ENCODE data around the gene KCNA4.

Gene KCNA4

GRCh38 chr11:30009060-30009459, 7.8 kb downstream of the KCNA4 start:
- TF ChIP-seq TAF1 (IDR thresholded peaks at IDR 0.05; ENCODE audit: low read depth) (no peak), EGR1 (IDR thresholded peaks at IDR 0.05) (no peak), EP300 (IDR thresholded peaks at IDR 0.05; ENCODE audit: borderline replicate concordance) (no peak), RAD21 (IDR thresholded peaks at IDR 0.05; ENCODE audit: low read depth) (no peak)

- no peak for TF ChIP-seq YY1 (IDR thresholded peaks at IDR 0.05; ENCODE audit: low read depth)
- no peak for TF ChIP-seq CREB1 (IDR thresholded peaks at IDR 0.05; ENCODE audit: low read depth)
- TF ChIP-seq USF1 (IDR thresholded peaks at IDR 0.05) = no peak
- TF ChIP-seq TAF1 (IDR thresholded peaks at IDR 0.05; ENCODE audit: low read depth) = no peak
- TF ChIP-seq NFIC (IDR thresholded peaks at IDR 0.05) = no peak
- no peak for TF ChIP-seq EP300 (IDR thresholded peaks at IDR 0.05; ENCODE audit: borderline replicate concordance)
- TF ChIP-seq MAX (IDR thresholded peaks at IDR 0.05) = no peak
- TF ChIP-seq TCF12 (IDR thresholded peaks at IDR 0.05; ENCODE audit: low read depth) = no peak
- no peak for TF ChIP-seq EGR1 (IDR thresholded peaks at IDR 0.05)
- no peak for TF ChIP-seq TEAD4 (IDR thresholded peaks at IDR 0.05)
- no peak for TF ChIP-seq FOXM1 (IDR thresholded peaks at IDR 0.05; ENCODE audit: borderline replicate concordance, low read depth)
- TF ChIP-seq ZBTB7A (IDR thresholded peaks at IDR 0.05; ENCODE audit: low read depth) = no peak
- no peak for TF ChIP-seq RAD21 (IDR thresholded peaks at IDR 0.05; ENCODE audit: low read depth)
- no peak for TF ChIP-seq CEBPB (IDR thresholded peaks at IDR 0.05)
- TF ChIP-seq REST (IDR thresholded peaks at IDR 0.05; ENCODE audit: low read depth) = no peak
These were observed 10.0 kb downstream of the KCNA4 start for GRCh38 chr11:30006876-30007275.

GRCh38 chr11:30002157-30002785, 14.6 kb downstream of the KCNA4 start:
- no peak for TF ChIP-seq TEAD4 (IDR thresholded peaks at IDR 0.05)
- no peak for TF ChIP-seq EGR1 (IDR thresholded peaks at IDR 0.05)

GRCh38 chr11:30000986-30001750, 15.7 kb downstream of the KCNA4 start:
- TF ChIP-seq TAF1 (IDR thresholded peaks at IDR 0.05; ENCODE audit: low read depth) (no peak), ZBTB7A (IDR thresholded peaks at IDR 0.05; ENCODE audit: low read depth) (no peak), FOXM1 (IDR thresholded peaks at IDR 0.05; ENCODE audit: borderline replicate concordance, low read depth) (no peak), CEBPB (IDR thresholded peaks at IDR 0.05) (no peak), EP300 (IDR thresholded peaks at IDR 0.05; ENCODE audit: borderline replicate concordance) (no peak), MAX (IDR thresholded peaks at IDR 0.05) (no peak), NFIC (IDR thresholded peaks at IDR 0.05) (no peak), TEAD4 (IDR thresholded peaks at IDR 0.05) (no peak), TCF12 (IDR thresholded peaks at IDR 0.05; ENCODE audit: low read depth) (no peak), REST (IDR thresholded peaks at IDR 0.05; ENCODE audit: low read depth) (no peak), EGR1 (IDR thresholded peaks at IDR 0.05) (no peak)

- TF ChIP-seq USF1 (IDR thresholded peaks at IDR 0.05) (no peak), YY1 (IDR thresholded peaks at IDR 0.05; ENCODE audit: low read depth) (no peak), REST (IDR thresholded peaks at IDR 0.05; ENCODE audit: low read depth) (no peak), TCF12 (IDR thresholded peaks at IDR 0.05; ENCODE audit: low read depth) (no peak), EP300 (IDR thresholded peaks at IDR 0.05; ENCODE audit: borderline replicate concordance) (no peak), TAF1 (IDR thresholded peaks at IDR 0.05; ENCODE audit: low read depth) (no peak), CREB1 (IDR thresholded peaks at IDR 0.05; ENCODE audit: low read depth) (no peak), TEAD4 (IDR thresholded peaks at IDR 0.05) (no peak), NFIC (IDR thresholded peaks at IDR 0.05) (no peak), CEBPB (IDR thresholded peaks at IDR 0.05) (no peak), ZBTB7A (IDR thresholded peaks at IDR 0.05; ENCODE audit: low read depth) (no peak), FOXM1 (IDR thresholded peaks at IDR 0.05; ENCODE audit: borderline replicate concordance, low read depth) (no peak), EGR1 (IDR thresholded peaks at IDR 0.05) (no peak), RAD21 (IDR thresholded peaks at IDR 0.05; ENCODE audit: low read depth) (no peak), MAX (IDR thresholded peaks at IDR 0.05) (no peak)
These were observed 20.8 kb downstream of the KCNA4 start for GRCh38 chr11:29996016-29996415.

Measured in Ishikawa (cell line).